H4 (cell line): ENCODE measurements around the gene NTRK2. TPM values are rescaled to one million over a fixed set of nuclear protein-coding genes. Genes with fewer than 3 reads are reported as not detected.
A peak's percentile ranks its signal among the peaks of the same experiment; 100 is the strongest.

ENCODE experiments used
- DNase-seq: peaks from one replicate; pipeline ENCODE4 v3.0.0-alpha.2; 2015; ENCODE audit warnings: low spot score
- total RNA-seq: library from RNA; depleted of rRNA; stranded (reverse); fragments of >200 nt; shearing (Covaris generic); gene quantifications from 2 replicates; pipeline ENCODE4 v1.2.3, GENCODE V29; 2014

The NTRK2 gene
- total RNA-seq, 1 experiment from 2014 or later = 0.39 TPM

- no peak for DNase-seq
These were observed 110.9 kb downstream of the NTRK2 start for GRCh38 chr9:84780385-84780784.

- DNase-seq = peak; percentile 15
These were observed 111.9 kb downstream of the NTRK2 start for GRCh38 chr9:84781458-84781857.

GRCh38 chr9:84781931-84782866, 112.7 kb downstream of the NTRK2 start:
- no peak for DNase-seq

GRCh38 chr9:84785792-84786547, 116.4 kb downstream of the NTRK2 start:
- DNase-seq = no peak

- no peak for DNase-seq
These were observed 119.4 kb downstream of the NTRK2 start for GRCh38 chr9:84788803-84789462.

- no peak for DNase-seq
These were observed 119.9 kb downstream of the NTRK2 start for GRCh38 chr9:84789463-84789830.

GRCh38 chr9:84791643-84792042, 122.1 kb downstream of the NTRK2 start:
- DNase-seq = no peak

- DNase-seq = no peak
These were observed 123.7 kb downstream of the NTRK2 start for GRCh38 chr9:84793251-84793650.

GRCh38 chr9:84794981-84795637, 125.6 kb downstream of the NTRK2 start:
- no peak for DNase-seq

- DNase-seq = no peak
These were observed 126.9 kb downstream of the NTRK2 start for GRCh38 chr9:84796404-84796803.

- no peak for DNase-seq
These were observed 129.7 kb downstream of the NTRK2 start for GRCh38 chr9:84799251-84799650.

GRCh38 chr9:84804951-84805694, 135.6 kb downstream of the NTRK2 start:
- no peak for DNase-seq

GRCh38 chr9:84807431-84807830, 137.9 kb downstream of the NTRK2 start:
- no peak for DNase-seq

- no peak for DNase-seq
These were observed 138.4 kb downstream of the NTRK2 start for GRCh38 chr9:84807870-84808390.

- no peak for DNase-seq
These were observed 138.9 kb downstream of the NTRK2 start for GRCh38 chr9:84808416-84808815.

GRCh38 chr9:84811072-84811750, 141.7 kb downstream of the NTRK2 start:
- DNase-seq = no peak

- DNase-seq = no peak
These were observed 142.2 kb downstream of the NTRK2 start for GRCh38 chr9:84811751-84812074.

GRCh38 chr9:84812355-84812754, 142.8 kb downstream of the NTRK2 start:
- DNase-seq = no peak

GRCh38 chr9:84812847-84813246, 143.3 kb downstream of the NTRK2 start:
- no peak for DNase-seq

GRCh38 chr9:84815554-84815953, 146.0 kb downstream of the NTRK2 start:
- DNase-seq = no peak
